ENCODE data around the gene PCDHA9. TPM values are rescaled to one million over a fixed set of nuclear protein-coding genes. Genes with fewer than 3 reads are reported as not detected.
"Not testable (repeated sequence)": the region's sequence is repeated elsewhere in the genome, so short reads cannot be mapped to it uniquely, and the experiment has no call there.

Gene PCDHA9
- polyA plus RNA-seq, 12 donors: 0.03 to 0.07 (median 0.03) TPM; not detected in 6

DNA sequence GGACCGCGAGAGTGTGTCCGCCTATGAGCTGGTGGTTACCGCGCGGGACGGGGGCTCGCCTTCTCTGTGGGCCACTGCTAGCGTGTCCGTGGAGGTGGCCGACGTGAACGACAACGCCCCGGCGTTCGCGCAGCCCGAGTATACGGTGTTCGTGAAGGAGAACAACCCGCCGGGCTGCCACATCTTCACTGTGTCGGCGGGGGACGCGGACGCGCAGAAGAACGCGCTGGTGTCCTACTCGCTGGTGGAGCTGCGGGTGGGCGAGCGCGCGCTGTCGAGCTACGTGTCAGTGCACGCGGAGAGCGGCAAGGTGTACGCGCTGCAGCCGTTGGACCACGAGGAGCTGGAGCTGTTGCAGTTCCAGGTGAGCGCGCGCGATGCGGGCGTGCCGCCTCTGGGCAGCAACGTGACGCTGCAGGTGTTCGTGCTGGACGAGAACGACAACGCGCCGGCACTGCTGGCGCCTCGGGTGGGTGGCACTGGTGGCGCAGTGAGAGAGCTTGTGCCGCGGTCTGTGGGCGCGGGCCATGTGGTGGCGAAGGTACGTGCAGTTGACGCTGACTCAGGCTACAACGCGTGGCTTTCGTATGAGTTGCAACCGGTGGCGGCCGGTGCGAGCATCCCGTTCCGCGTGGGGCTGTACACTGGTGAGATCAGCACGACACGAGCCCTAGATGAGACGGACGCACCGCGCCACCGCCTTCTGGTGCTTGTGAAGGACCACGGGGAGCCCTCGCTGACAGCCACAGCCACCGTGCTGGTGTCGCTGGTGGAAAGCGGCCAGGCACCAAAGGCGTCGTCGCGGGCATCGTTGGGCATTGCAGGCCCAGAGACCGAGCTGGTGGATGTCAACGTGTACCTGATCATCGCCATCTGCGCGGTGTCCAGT lies 12.3 kb upstream of the PCDHA9 start:
- DNase-seq: no peak

DNA sequence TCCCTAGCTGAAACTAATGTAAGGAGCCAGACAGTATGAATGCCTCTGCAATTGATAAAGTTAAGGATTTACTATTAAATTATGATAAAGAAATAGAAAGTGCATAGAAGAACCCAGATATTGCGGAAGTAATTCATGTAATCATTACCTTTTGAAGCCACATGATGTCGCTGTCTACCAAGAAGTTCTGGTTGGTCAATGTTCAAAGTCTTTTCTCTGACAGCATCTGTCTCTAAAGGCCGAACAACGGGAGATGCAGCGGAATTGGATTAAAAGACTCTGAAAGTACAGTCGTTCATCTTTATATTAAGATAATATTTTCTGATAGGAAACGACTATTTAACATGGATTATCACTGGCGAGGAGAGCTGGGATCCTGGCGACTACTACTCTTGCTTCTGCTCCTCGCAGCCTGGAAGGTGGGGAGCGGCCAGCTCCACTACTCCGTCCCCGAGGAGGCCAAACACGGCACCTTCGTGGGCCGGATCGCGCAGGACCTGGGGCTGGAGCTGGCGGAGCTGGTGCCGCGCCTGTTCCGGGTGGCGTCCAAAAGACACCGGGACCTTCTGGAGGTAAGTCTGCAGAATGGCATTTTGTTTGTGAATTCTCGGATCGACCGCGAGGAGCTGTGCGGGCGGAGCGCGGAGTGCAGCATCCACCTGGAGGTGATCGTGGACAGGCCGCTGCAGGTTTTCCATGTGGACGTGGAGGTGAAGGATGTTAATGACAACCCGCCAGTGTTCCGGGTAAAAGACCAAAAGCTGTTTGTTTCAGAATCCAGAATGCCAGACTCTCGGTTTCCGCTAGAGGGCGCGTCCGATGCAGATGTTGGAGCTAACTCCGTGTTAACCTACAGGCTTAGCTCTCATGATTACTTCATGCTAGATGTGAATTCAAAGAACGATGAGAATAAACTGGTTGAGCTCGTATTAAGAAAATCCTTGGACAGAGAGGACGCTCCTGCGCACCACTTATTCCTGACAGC lies 6.9 kb upstream of the PCDHA9 start, which contains the start of gene PCDHA8:
Gene PCDHA8 (plus strand): TSS at position 210 of the 985 bp plus-strand sequence. CDS start 135 bp downstream, at position 345.
- no peak for DNase-seq

DNA sequence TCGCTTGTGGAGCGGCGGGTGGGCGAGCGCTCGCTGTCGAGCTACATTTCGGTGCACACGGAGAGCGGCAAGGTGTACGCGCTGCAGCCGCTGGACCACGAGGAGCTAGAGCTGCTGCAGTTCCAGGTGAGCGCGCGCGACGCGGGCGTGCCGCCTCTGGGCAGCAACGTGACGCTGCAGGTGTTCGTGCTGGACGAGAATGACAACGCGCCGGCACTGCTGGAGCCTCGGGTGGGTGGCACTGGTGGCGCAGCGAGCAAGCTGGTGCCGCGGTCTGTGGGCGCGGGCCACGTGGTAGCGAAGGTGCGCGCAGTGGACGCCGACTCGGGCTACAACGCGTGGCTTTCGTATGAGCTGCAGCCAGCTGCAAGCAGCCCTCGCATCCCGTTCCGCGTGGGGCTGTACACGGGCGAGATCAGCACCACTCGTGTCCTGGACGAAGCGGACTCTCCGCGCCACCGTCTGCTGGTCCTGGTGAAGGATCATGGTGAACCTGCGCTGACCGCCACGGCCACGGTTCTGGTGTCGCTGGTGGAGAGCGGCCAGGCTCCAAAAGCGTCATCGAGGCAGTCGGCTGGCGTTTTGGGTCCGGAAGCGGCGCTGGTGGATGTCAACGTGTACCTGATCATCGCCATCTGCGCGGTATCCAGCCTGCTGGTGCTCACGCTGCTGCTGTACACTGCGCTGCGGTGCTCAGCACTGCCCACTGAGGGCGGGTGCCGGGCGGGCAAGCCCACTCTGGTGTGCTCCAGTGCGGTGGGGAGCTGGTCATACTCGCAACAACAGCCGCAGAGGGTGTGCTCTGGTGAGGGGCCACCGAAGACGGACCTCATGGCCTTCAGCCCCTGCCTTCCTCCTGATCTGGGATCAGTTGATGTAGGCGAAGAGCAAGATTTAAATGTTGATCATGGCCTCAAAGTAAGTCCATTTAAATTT lies 5.1 kb upstream of the PCDHA9 start:
- no peak for DNase-seq

DNA sequence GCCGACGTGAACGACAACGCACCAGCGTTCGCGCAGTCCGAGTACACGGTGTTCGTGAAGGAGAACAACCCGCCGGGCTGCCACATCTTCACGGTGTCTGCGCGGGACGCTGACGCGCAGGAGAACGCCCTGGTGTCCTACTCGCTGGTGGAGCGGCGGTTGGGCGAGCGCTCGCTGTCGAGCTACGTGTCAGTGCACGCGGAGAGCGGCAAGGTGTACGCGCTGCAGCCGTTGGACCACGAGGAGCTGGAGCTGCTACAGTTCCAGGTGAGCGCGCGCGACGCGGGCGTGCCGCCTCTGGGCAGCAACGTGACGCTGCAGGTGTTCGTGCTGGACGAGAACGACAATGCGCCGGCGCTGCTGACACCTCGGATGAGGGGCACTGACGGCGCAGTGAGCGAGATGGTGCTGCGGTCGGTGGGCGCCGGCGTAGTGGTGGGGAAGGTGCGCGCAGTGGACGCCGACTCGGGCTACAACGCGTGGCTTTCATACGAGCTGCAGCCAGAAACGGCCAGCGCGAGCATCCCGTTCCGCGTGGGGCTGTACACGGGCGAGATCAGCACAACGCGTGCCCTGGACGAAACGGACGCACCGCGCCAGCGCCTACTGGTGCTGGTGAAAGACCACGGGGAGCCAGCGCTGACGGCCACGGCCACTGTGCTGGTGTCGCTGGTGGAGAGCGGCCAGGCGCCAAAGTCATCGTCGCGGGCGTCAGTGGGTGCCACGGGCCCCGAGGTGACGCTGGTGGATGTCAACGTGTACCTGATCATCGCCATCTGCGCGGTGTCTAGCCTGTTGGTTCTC lies 1.9 kb downstream of the PCDHA9 start:
- not testable (repeated sequence) for DNase-seq

DNA sequence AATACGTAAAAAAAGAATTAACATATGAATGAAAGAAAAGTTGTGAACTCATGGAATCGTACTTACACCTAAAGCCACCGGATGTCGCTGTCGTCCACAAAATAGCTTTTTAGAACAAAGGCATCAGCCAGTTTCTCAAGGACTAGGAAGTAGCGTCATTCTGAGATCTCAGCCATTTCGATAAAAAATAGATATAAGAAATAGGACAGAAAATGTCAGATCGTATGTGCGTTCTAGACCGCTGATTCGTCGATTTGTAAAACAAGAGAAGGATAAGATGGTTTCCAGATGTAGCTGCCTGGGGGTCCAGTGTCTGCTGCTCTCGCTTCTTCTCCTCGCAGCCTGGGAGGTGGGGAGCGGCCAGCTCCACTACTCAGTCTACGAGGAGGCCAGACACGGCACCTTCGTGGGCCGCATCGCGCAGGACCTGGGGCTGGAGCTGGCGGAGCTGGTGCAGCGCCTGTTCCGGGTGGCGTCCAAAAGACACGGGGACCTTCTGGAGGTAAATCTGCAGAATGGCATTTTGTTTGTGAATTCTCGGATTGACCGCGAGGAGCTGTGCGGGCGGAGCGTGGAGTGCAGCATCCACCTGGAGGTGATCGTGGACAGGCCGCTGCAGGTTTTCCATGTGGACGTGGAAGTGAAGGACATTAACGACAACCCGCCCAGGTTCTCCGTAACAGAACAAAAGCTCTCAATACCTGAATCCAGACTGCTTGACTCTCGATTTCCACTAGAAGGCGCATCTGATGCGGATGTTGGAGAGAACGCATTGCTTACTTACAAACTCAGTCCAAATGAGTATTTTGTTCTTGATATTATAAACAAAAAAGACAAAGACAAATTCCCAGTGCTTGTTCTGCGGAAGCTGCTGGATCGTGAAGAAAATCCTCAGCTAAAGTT lies 7.8 kb downstream of the PCDHA9 start, which contains the start of gene PCDHA10:
Gene PCDHA10 (plus strand): TSS at position 126 of the 903 bp plus-strand sequence. CDS start 152 bp downstream, at position 278.
- no peak for DNase-seq

DNA sequence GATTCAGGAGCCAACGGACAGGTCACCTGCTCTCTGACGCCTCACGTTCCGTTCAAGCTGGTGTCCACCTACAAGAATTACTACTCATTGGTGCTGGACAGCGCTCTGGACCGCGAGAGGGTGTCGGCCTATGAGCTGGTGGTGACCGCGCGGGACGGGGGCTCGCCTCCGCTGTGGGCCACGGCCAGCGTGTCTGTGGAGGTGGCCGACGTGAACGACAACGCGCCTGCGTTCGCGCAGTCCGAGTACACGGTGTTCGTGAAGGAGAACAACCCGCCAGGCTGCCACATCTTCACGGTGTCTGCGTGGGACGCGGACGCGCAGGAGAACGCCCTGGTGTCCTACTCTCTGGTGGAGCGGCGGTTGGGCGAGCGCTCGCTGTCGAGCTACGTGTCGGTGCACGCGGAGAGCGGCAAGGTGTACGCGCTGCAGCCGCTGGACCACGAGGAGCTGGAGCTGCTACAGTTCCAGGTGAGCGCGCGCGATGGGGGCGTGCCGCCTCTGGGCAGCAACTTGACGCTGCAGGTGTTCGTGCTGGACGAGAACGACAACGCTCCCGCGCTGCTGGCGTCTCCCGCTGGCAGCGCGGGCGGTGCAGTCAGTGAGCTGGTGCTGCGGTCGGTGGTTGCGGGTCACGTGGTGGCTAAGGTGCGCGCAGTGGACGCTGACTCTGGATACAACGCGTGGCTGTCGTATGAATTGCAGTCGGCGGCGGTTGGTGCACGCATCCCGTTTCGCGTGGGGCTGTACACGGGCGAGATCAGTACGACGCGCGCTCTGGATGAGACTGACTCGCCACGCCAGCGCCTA lies 9.2 kb downstream of the PCDHA9 start:
- DNase-seq: no peak

DNA sequence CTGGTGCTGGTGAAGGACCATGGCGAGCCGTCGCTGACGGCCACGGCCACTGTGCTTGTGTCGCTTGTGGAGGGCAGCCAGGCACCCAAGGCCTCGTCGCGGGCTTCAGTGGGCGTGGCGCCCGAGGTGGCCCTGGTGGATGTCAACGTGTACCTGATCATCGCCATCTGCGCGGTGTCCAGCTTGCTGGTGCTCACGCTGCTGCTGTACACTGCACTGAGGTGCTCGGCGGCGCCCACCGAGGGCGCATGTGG lies 9.7 kb downstream of the PCDHA9 start:
- no peak for DNase-seq

DNA sequence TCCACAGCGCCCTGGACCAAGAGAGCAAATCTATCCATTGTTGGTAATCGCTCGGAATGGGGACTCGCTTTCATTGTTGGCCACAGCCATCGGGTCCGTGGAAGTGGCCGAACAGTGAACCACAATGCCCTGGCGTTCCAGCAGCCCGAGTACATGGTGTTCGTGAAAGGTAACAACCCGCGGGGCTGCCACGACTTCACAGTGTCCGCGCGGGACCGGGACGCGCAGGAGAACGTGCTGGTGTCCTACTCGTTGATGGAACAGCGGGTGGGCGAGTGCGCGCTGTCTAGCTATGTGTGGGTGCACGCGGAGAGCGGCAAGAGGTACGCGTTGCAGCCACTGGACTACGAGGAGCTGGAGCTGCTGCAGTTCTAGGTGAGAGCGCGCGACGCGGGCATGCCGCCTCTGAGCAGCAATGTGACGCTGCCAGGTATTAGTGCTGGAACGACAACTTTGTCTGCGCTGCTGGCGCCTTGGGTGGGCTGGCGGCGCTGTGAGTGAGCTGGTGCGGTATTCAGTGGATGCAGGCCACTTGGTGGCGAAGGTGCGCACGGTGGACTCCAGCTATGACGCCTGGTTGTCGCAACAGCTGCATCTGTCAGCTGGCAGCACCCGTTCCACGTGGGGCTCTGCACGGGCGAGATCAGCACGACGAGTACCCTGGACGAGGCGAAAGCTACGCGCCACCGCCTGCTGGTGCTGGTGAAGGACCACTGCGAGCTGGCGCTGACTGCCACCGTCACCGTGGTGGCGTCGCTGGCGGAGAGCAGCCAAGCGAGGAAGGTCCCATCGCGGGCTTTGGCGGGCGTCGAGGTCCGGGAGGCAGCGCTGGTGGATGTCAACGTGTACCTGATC lies 14.5 kb downstream of the PCDHA9 start:
- no peak for DNase-seq

DNA sequence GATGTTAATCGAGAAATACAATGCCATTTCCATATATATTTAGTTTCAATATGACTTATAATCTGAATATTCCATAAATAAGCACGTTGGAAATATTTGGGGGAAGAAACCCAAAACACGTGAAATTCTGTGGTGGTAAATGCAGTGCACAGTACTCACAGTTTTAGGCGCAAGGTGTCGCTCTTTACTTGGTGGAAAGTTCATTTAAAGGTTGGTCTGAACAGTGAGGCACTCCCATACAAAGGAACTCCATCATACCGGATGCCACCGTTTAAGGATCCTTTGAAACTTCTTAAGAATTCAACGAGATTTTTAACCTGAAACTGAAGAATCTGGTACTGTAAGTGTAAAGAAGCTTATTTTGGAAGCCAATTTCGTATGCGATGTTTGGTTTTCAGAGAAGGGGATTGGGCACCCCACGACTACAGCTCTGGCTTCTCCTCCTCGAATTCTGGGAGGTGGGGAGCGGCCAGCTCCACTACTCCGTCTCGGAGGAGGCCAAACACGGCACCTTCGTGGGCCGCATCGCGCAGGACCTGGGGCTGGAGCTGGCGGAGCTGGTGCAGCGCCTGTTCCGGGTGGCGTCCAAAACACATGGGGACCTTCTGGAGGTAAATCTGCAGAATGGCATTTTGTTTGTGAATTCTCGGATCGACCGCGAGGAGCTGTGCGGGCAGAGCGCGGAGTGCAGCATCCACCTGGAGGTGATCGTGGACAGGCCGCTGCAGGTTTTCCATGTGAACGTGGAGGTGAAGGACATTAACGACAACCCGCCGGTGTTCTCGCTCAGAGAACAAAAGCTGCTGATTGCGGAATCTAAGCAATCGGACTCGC lies 20.8 kb downstream of the PCDHA9 start, which contains the start of gene PCDHA11:
Gene PCDHA11 (plus strand): TSS at position 237 of the 834 bp plus-strand sequence. CDS start 147 bp downstream, at position 384.
- DNase-seq: no peak

DNA sequence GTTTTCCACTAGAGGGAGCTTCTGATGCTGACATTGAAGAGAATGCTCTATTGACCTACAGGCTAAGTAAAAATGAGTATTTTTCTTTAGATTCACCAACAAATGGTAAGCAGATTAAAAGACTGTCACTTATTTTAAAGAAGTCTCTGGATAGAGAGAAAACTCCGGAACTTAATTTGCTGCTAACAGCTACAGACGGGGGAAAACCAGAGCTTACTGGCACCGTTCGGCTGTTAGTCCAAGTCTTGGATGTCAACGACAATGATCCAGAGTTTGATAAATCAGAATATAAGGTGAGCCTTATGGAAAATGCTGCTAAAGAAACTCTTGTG lies 21.3 kb downstream of the PCDHA9 start:
- DNase-seq: no peak

DNA sequence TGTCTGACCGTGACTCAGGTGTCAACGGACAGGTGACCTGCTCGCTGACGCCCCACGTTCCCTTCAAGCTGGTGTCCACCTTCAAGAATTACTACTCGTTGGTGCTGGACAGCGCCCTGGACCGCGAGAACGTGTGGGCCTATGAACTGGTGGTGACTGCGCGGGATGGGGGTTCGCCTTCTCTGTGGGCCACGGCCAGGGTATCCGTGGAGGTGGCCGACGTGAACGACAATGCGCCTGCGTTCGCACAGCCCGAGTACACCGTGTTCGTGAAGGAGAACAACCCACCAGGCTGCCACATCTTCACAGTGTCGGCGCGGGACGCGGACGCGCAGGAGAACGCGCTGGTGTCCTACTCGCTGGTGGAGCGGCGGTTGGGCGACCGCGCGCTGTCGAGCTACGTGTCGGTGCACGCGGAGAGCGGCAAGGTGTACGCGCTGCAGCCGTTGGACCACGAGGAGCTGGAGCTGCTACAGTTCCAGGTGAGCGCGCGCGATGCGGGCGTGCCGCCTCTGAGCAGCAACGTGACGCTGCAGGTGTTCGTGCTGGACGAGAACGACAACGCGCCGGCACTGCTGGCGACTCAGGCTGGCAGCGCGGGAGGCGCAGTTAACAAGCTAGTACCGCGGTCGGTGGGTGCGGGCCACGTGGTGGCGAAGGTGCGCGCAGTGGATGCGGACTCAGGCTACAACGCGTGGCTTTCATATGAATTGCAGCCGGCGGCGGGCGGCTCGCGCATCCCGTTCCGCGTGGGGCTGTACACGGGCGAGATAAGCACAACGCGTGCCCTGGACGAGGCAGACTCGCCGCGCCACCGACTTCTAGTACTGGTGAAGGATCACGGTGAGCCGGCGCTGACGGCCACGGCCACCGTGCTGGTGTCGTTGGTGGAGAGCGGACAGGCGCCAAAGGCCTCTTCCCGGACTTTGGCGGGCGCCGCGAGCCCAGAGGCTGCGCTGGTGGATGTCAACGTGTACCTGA lies 22.3 kb downstream of the PCDHA9 start:
- DNase-seq: no peak

DNA sequence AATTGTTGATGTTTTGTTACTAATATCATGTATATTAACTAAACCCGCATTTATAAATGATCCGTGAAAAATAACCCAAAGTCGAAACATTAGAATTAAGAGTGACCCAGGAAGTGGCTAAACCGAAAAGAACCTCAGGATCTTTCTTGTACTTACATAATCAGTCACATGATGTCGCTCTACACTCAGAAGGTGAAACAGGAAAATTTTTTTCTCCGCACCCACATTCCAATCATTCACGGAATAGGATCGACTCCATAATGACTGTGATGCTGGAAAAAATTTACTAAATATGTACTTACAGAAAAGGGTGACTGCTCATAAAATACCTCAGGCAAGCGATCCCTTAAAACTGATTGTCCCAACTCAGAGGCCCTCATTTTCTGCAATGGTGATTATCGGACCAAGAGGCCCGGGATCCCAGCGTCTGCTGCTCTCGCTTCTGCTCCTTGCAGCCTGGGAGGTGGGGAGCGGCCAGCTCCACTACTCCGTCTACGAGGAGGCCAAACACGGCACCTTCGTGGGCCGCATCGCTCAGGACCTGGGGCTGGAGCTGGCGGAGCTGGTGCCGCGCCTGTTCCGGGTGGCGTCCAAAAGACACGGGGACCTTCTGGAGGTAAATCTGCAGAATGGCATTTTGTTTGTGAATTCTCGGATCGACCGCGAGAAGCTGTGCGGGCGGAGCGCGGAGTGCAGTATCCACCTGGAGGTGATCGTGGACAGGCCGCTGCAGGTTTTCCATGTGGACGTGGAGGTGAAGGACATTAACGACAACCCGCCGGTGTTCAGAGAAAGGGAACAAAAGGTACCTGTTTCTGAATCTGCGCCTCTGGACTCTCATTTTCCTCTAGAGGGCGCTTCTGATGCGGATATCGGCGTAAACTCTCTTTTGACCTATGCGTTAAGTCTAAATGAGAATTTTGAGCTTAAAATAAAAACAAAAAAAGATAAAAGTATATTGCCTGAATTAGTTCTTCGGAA lies 27.2 kb downstream of the PCDHA9 start, which contains the start of gene PCDHA12:
Gene PCDHA12 (plus strand): TSS at position 224 of the 981 bp plus-strand sequence. CDS start 165 bp downstream, at position 389.
- DNase-seq: no peak

DNA sequence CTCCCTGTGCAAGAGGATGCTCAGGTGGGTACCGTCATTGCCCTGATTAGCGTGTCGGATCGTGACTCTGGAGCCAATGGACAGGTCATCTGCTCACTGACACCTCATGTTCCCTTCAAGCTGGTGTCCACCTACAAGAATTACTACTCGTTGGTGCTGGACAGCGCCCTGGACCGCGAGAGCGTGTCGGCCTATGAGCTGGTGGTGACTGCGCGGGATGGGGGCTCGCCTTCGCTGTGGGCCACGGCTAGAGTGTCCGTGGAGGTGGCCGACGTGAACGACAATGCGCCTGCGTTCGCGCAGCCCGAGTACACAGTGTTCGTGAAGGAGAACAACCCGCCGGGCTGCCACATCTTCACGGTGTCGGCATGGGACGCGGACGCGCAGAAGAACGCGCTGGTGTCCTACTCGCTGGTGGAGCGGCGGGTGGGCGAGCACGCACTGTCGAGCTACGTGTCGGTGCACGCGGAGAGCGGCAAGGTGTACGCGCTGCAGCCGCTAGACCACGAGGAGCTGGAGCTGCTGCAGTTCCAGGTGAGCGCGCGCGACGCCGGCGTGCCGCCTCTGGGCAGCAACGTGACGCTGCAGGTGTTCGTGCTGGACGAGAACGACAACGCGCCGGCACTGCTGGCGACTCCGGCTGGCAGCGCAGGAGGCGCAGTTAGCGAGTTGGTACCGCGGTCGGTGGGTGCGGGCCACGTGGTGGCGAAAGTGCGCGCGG lies 28.5 kb downstream of the PCDHA9 start:
- not testable (repeated sequence) for DNase-seq
